ENCODE measurements around the gene GP5. TPM values are rescaled to one million over a fixed set of nuclear protein-coding genes. Genes with fewer than 3 reads are reported as not detected.

GP5 gene
- total RNA-seq, 1 experiment from 2014 or later, result not detected

DNA sequence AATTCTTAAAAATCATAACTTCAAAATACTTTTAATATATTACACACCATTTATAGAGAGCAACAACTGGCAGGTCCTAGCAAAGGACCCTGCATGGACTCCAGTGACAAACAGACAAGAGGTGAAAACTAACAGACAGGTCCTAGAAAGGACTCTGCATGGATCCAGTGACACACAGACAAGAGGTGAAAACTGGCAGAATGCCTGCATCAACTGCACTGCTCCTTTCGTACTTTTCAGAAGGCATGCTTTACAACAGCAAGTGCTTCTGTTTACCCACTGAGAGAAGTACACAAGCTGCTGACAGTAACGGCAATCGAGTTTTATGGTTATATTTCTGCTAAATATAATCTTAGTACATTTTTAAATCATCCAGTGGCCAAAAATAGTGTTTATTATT is 24.3 kb upstream of the GP5 start:
- WGBS (ENCODE audit: extremely low coverage, insufficient read length, low lambda C conversion rate), result no CpG with 5 or more reads among the region's 3 CpGs
- TF ChIP-seq CTCF (conservative IDR thresholded peaks at IDR 0.05), result no peak
- H3K4me1 ChIP-seq (ENCODE audit: insufficient read depth, low read length), result no peaks in the 10 kb centered on the region
- no peak overlapping the region for H2BK120ac ChIP-seq (ENCODE audit: low read depth, low read length, poor library complexity, severe bottlenecking)
- H4K8ac ChIP-seq (replicated peaks; ENCODE audit: insufficient read length, low read depth, low read length), result no peak overlapping the region
- no peaks in the 10 kb centered on the region for H3K79me1 ChIP-seq (ENCODE audit: insufficient read depth, low read depth, low read length, poor library complexity, severe bottlenecking)
- H2AK5ac ChIP-seq (ENCODE audit: insufficient read length, low read length), result no peak overlapping the region
- DNase-seq, result no peak
- no peaks in the 10 kb centered on the region for H4K20me1 ChIP-seq (ENCODE audit: control insufficient read depth, insufficient read depth, insufficient read length)
- no peak overlapping the region for H3K4ac ChIP-seq (ENCODE audit: low read depth, low read length)
- H2BK5ac ChIP-seq (ENCODE audit: insufficient read length, low read length), result no peak overlapping the region
- no peak overlapping the region for H3K9ac ChIP-seq (ENCODE audit: extremely low read depth, insufficient read length, low read length)
- H3K27me3 Mint-ChIP-seq (ENCODE audit: low read depth), result no peaks in the 10 kb centered on the region
- no peak overlapping the region for H2BK20ac ChIP-seq (ENCODE audit: low read depth, low read length, poor library complexity, severe bottlenecking)
- H3T11ph ChIP-seq (ENCODE audit: low read length), result no peak overlapping the region
- H3K36me3 Mint-ChIP-seq (ENCODE audit: insufficient read depth in 1 of 3, low read depth in 3 of 3), result peaks cover 10 to 51% (median 44%) of the 10 kb centered on the region in 3 experiments; a peak in 6 of 7 replicates
- H3K27ac Mint-ChIP-seq, result no peak overlapping the region
- no peak overlapping the region for H2AFZ ChIP-seq (ENCODE audit: low read length)
- no peak overlapping the region for H3K14ac ChIP-seq (ENCODE audit: insufficient read depth, low read length)
- H2BK15ac ChIP-seq (ENCODE audit: low read depth, low read length), result no peak overlapping the region
- no peaks in the 10 kb centered on the region for H3K23me2 ChIP-seq (ENCODE audit: insufficient read length, low read depth, low read length, poor library complexity, severe bottlenecking)
- H3K27me3 ChIP-seq (ENCODE audit: insufficient read depth, low read length), result no peaks in the 10 kb centered on the region
- no peaks in the 10 kb centered on the region for H3K79me2 ChIP-seq (ENCODE audit: insufficient read depth, low read length)
- no peak overlapping the region for H3K4me2 ChIP-seq (ENCODE audit: insufficient read depth, insufficient read length, low read length)
- no peak overlapping the region for H3K4me3 Mint-ChIP-seq
- H4K91ac ChIP-seq (ENCODE audit: insufficient read length, low read depth, low read length), result no peak overlapping the region
- no peaks in the 10 kb centered on the region for H3K9me3 Mint-ChIP-seq
- H2BK12ac ChIP-seq (ENCODE audit: insufficient read length, low read depth, low read length), result no peak overlapping the region
- H3K27ac ChIP-seq (ENCODE audit: insufficient read length, low read depth, low read length), result no peak overlapping the region
- no peak overlapping the region for H3K18ac ChIP-seq (ENCODE audit: insufficient read length, low read depth, low read length)
- no peaks in the 10 kb centered on the region for H3K4me1 Mint-ChIP-seq
- no peak overlapping the region for H3K56ac ChIP-seq (ENCODE audit: insufficient read length, low read depth, low read length)
- no peak overlapping the region for H3K23ac ChIP-seq (ENCODE audit: insufficient read length, low read depth, low read length)
- no peak overlapping the region for H4K5ac ChIP-seq (ENCODE audit: insufficient read length, low read depth, low read length)
- no peaks in the 10 kb centered on the region for H3K9me3 ChIP-seq (ENCODE audit: control insufficient read depth, low read depth, low read length)

Data from H9 (cell line).